Right lobe of liver (tissue), 4 donors: ENCODE data around the gene NOL12.

Experiments used
- POLR2A ChIP-seq: fragments of 450-650 bp; IDR thresholded peaks from one replicate; pipeline ENCODE4 v1.6.1; 2017; ENCODE audit warnings: antibody characterized with exemption, mild to moderate bottlenecking
- TF ChIP-seq, protein P1 (sequence below), 4 donors: fragments of 200-600 bp in 3 of 4; fragments of 450-650 bp in 1 of 4; IDR thresholded peaks; one replicate each; pipeline versions ENCODE4 v1.5.1 to v1.8.0; 2016 to 2022; ENCODE audit warnings: antibody characterized with exemption in 4 of 4, mild to moderate bottlenecking in 2 of 4
- donor health status: DM: no; HTN: no; CAD: no.
- donor health status: DM: no; HTN: no; CAD: no.
- donor health status: DM: no; HTN: yes; CAD: no.

DNA sequence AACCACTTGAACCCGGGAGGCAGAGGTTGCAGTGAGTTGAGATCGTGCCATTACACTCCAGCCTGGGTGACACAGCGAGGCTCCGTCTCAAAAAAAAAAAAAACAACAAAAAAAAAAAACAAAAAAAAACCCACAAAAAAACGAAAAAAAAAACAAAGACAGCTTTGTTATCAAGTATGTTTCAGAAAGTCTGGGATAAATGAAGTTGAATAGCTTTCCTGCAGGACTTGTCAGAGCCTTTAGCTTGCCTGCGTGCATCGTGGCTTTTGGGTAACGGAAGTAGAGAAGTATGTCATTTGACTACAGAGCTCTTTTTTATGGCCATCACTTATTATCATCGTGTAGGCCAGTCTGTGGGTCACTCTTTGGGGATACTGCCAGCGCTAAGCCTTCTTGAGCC, 25.3 kb downstream of the NOL12 start:
- TF ChIP-seq, protein P1, sequence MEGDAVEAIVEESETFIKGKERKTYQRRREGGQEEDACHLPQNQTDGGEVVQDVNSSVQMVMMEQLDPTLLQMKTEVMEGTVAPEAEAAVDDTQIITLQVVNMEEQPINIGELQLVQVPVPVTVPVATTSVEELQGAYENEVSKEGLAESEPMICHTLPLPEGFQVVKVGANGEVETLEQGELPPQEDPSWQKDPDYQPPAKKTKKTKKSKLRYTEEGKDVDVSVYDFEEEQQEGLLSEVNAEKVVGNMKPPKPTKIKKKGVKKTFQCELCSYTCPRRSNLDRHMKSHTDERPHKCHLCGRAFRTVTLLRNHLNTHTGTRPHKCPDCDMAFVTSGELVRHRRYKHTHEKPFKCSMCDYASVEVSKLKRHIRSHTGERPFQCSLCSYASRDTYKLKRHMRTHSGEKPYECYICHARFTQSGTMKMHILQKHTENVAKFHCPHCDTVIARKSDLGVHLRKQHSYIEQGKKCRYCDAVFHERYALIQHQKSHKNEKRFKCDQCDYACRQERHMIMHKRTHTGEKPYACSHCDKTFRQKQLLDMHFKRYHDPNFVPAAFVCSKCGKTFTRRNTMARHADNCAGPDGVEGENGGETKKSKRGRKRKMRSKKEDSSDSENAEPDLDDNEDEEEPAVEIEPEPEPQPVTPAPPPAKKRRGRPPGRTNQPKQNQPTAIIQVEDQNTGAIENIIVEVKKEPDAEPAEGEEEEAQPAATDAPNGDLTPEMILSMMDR (IDR thresholded peaks at IDR 0.05), result no peak
- no peak for TF ChIP-seq POLR2A
